WTC11 (cell line): ENCODE measurements around the gene RPS15A.

Source experiments
- CREB1 ChIP-seq: sonication (generic); formaldehyde crosslinking; IDR thresholded peaks from 2 replicates; pipeline ENCODE4 v1.8.0; 2023; ENCODE audit warnings: mild to moderate bottlenecking, missing genetic modification reagents
- CREM ChIP-seq: sonication (generic); formaldehyde crosslinking; IDR thresholded peaks from 2 replicates; pipeline ENCODE4 v1.8.1; 2022; ENCODE audit warnings: mild to moderate bottlenecking, missing genetic modification reagents, moderate library complexity
- ELF4 ChIP-seq: sonication (generic); formaldehyde crosslinking; IDR thresholded peaks from 2 replicates; pipeline ENCODE4 v1.8.1; 2022; ENCODE audit warnings: low read depth, mild to moderate bottlenecking, moderate library complexity, missing genetic modification reagents
- ETV6 ChIP-seq: sonication (generic); formaldehyde crosslinking; IDR thresholded peaks from 2 replicates; pipeline ENCODE4 v1.8.1; 2022; ENCODE audit warnings: mild to moderate bottlenecking, missing genetic modification reagents
- FOXP1 ChIP-seq: sonication (generic); formaldehyde crosslinking; IDR thresholded peaks from 2 replicates; pipeline ENCODE4 v1.8.0; 2022; ENCODE audit warnings: missing genetic modification reagents, mild to moderate bottlenecking, moderate library complexity, borderline replicate concordance
- RELA ChIP-seq: sonication (generic); formaldehyde crosslinking; IDR thresholded peaks from 2 replicates; pipeline ENCODE4 v1.8.1; 2022; ENCODE audit warnings: missing genetic modification reagents, mild to moderate bottlenecking, borderline replicate concordance
- ZNF138 ChIP-seq: sonication (generic); formaldehyde crosslinking; conservative IDR thresholded peaks from 2 replicates; pipeline ENCODE4 v1.8.1; 2022; ENCODE audit warnings: mild to moderate bottlenecking, moderate library complexity, missing genetic modification reagents
- TF ChIP-seq, protein P1 (sequence below): fragments of 200-600 bp; IDR thresholded peaks from 2 replicates; pipeline ENCODE4 v1.8.0; 2022; ENCODE audit warnings: antibody characterized with exemption
- TF ChIP-seq, protein P2 (sequence below): sonication (generic); formaldehyde crosslinking; IDR thresholded peaks from 2 replicates; pipeline ENCODE4 v1.8.1; 2022; ENCODE audit warnings: mild to moderate bottlenecking, missing genetic modification reagents, moderate library complexity, borderline replicate concordance
- TF ChIP-seq, protein P3 (sequence below): sonication (generic); formaldehyde crosslinking; IDR thresholded peaks from 2 replicates; pipeline ENCODE4 v1.8.1; 2022; ENCODE audit warnings: low read depth, mild to moderate bottlenecking, moderate library complexity, missing genetic modification reagents, borderline replicate concordance
- TF ChIP-seq, protein P4 (sequence below): fragments of 250-450 bp; sonication (Bioruptor Pico); IDR thresholded peaks from 2 replicates; pipeline ENCODE4 v1.8.0; 2021; ENCODE audit warnings: mild to moderate bottlenecking
- TF ChIP-seq, protein P5 (sequence below): sonication (generic); formaldehyde crosslinking; IDR thresholded peaks from 2 replicates; pipeline ENCODE4 v1.8.1; 2023; ENCODE audit warnings: mild to moderate bottlenecking, missing genetic modification reagents

DNA sequence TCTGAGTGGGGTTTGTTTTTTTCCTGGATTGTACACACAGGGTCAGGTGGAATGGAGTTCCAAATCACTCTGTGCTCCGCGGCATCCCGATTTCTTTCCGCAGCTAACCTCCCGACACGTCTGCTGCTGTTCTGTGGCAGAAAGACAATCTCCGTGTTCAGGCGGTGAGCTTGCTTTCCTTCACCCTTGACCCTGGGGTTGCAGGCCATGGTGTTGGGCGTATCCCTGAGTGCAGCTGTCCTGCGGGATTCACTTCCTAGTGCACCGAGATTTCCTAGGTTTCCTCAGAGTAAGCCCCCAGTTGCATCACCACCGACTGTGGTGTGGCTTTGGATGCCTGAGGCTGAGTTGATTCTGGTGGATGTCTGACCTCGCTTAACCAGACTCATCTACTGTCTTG is 19.0 kb upstream of the RPS15A start:
- TF ChIP-seq CREB1 (CRISPR knock-in tag) (no peak), CREM (CRISPR knock-in tag) (no peak), RELA (CRISPR knock-in tag) (no peak), FOXP1 (no peak), ZNF138 (CRISPR knock-in tag) (no peak), ETV6 (CRISPR knock-in tag) (no peak), ELF4 (CRISPR knock-in tag) (no peak)
- TF ChIP-seq, protein P1, sequence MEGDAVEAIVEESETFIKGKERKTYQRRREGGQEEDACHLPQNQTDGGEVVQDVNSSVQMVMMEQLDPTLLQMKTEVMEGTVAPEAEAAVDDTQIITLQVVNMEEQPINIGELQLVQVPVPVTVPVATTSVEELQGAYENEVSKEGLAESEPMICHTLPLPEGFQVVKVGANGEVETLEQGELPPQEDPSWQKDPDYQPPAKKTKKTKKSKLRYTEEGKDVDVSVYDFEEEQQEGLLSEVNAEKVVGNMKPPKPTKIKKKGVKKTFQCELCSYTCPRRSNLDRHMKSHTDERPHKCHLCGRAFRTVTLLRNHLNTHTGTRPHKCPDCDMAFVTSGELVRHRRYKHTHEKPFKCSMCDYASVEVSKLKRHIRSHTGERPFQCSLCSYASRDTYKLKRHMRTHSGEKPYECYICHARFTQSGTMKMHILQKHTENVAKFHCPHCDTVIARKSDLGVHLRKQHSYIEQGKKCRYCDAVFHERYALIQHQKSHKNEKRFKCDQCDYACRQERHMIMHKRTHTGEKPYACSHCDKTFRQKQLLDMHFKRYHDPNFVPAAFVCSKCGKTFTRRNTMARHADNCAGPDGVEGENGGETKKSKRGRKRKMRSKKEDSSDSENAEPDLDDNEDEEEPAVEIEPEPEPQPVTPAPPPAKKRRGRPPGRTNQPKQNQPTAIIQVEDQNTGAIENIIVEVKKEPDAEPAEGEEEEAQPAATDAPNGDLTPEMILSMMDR: no peak
- TF ChIP-seq, protein P2, sequence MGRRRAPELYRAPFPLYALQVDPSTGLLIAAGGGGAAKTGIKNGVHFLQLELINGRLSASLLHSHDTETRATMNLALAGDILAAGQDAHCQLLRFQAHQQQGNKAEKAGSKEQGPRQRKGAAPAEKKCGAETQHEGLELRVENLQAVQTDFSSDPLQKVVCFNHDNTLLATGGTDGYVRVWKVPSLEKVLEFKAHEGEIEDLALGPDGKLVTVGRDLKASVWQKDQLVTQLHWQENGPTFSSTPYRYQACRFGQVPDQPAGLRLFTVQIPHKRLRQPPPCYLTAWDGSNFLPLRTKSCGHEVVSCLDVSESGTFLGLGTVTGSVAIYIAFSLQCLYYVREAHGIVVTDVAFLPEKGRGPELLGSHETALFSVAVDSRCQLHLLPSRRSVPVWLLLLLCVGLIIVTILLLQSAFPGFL (CRISPR knock-in tag): no peak
- TF ChIP-seq, protein P3, sequence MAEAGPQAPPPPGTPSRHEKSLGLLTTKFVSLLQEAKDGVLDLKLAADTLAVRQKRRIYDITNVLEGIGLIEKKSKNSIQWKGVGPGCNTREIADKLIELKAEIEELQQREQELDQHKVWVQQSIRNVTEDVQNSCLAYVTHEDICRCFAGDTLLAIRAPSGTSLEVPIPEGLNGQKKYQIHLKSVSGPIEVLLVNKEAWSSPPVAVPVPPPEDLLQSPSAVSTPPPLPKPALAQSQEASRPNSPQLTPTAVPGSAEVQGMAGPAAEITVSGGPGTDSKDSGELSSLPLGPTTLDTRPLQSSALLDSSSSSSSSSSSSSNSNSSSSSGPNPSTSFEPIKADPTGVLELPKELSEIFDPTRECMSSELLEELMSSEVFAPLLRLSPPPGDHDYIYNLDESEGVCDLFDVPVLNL (CRISPR knock-in tag): no peak
- TF ChIP-seq, protein P4, sequence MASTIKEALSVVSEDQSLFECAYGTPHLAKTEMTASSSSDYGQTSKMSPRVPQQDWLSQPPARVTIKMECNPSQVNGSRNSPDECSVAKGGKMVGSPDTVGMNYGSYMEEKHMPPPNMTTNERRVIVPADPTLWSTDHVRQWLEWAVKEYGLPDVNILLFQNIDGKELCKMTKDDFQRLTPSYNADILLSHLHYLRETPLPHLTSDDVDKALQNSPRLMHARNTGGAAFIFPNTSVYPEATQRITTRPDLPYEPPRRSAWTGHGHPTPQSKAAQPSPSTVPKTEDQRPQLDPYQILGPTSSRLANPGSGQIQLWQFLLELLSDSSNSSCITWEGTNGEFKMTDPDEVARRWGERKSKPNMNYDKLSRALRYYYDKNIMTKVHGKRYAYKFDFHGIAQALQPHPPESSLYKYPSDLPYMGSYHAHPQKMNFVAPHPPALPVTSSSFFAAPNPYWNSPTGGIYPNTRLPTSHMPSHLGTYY (CRISPR knock-in tag): no peak
- TF ChIP-seq, protein P5, sequence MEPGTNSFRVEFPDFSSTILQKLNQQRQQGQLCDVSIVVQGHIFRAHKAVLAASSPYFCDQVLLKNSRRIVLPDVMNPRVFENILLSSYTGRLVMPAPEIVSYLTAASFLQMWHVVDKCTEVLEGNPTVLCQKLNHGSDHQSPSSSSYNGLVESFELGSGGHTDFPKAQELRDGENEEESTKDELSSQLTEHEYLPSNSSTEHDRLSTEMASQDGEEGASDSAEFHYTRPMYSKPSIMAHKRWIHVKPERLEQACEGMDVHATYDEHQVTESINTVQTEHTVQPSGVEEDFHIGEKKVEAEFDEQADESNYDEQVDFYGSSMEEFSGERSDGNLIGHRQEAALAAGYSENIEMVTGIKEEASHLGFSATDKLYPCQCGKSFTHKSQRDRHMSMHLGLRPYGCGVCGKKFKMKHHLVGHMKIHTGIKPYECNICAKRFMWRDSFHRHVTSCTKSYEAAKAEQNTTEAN: no peak
